GM20000 (cell line): ENCODE measurements around the gene EMP3.
"Not testable (repeated sequence)": the region's sequence is repeated elsewhere in the genome, so short reads cannot be mapped to it uniquely, and the experiment has no call there.

Source experiments
- DNase-seq: peaks from one replicate; pipeline ENCODE4 v3.0.0; 2012; ENCODE audit warnings: low spot score
- CTCF ChIP-seq: IDR thresholded peaks from 2 replicates; pipeline ENCODE4 v1.5.1; 2012; ENCODE audit warnings: mild to moderate bottlenecking, control low read depth; ENCODE audit errors: extremely low read depth, missing control alignments

The EMP3 gene

GRCh38 chr19:48325265-48325910 lies at the start of gene EMP3:
EMP3 (plus strand) TSS chr19:48325552; CDS start chr19:48326845, 1,293 bp downstream.
- DNase-seq = peak; percentile 75

GRCh38 chr19:48279747-48280146 lies 45.6 kb upstream of the EMP3 start:
- no peak for DNase-seq
- TF ChIP-seq CTCF = no peak

More at GRCh38 chr19:48325265-48325910, at the start of gene EMP3:
- TF ChIP-seq CTCF = no peak

- no peak for DNase-seq
- no peak for TF ChIP-seq CTCF
These were observed 41.4 kb upstream of the EMP3 start for GRCh38 chr19:48283908-48284307.

- TF ChIP-seq CTCF = no peak
- no peak for DNase-seq
These were observed 40.5 kb upstream of the EMP3 start for GRCh38 chr19:48284896-48285295.

- no peak for DNase-seq
- no peak for TF ChIP-seq CTCF
These were observed 37.6 kb upstream of the EMP3 start for GRCh38 chr19:48287748-48288147.

- DNase-seq = no peak
- no peak for TF ChIP-seq CTCF
These were observed 35.0 kb upstream of the EMP3 start for GRCh38 chr19:48290401-48290770.

- TF ChIP-seq CTCF = peak; percentile 95
- DNase-seq = peak; percentile 76
These were observed 34.4 kb upstream of the EMP3 start for GRCh38 chr19:48290771-48291488.

- not testable (repeated sequence) for DNase-seq
These were observed 33.9 kb upstream of the EMP3 start for GRCh38 chr19:48291489-48291815.
